Renal cortical epithelial cell (primary cell): Measurements from ENCODE around the gene NDUFA1. TPM values are rescaled to one million over a fixed set of nuclear protein-coding genes. Genes with fewer than 3 reads are reported as not detected.
"Not testable (repeated sequence)": the region's sequence is repeated elsewhere in the genome, so short reads cannot be mapped to it uniquely, and the experiment has no call there.

Experiments used
- DNase-seq: peaks from one replicate; pipeline ENCODE4 v3.0.0-alpha.2; 2011; ENCODE audit warnings: low read depth
- total RNA-seq: library from RNA; depleted of rRNA; stranded (reverse); fragments of >200 nt; gene quantifications from 2 replicates; pipeline ENCODE4 v1.2.3, GENCODE V29; 2014

Gene NDUFA1
- total RNA-seq, 1 donor from 2014 or later = 62.9 TPM

DNA sequence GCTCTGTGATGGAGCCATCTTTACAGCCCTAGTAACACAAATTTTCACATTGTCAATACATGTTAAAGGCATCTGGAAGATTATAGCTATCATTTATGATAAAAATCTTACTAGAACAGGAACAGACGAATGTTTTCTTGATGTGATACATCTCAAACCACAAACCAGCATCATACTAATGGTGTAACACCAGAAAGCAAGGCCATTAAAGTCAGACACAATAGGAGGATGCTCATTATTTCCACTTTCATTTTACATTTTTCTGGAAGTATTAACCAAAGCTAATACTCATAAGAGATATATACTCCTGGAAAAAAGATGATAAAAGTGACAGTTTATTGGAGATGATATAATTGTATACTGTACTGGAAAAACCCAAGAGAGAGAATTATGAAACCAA lies 29.3 kb downstream of the NDUFA1 start:
- DNase-seq = no peak

- DNase-seq = no peak
Measured at GRCh38 chrX:119916310-119916709, 44.7 kb downstream of the NDUFA1 start.

GRCh38 chrX:119917877-119918276 lies 46.2 kb downstream of the NDUFA1 start:
- no peak for DNase-seq

DNA sequence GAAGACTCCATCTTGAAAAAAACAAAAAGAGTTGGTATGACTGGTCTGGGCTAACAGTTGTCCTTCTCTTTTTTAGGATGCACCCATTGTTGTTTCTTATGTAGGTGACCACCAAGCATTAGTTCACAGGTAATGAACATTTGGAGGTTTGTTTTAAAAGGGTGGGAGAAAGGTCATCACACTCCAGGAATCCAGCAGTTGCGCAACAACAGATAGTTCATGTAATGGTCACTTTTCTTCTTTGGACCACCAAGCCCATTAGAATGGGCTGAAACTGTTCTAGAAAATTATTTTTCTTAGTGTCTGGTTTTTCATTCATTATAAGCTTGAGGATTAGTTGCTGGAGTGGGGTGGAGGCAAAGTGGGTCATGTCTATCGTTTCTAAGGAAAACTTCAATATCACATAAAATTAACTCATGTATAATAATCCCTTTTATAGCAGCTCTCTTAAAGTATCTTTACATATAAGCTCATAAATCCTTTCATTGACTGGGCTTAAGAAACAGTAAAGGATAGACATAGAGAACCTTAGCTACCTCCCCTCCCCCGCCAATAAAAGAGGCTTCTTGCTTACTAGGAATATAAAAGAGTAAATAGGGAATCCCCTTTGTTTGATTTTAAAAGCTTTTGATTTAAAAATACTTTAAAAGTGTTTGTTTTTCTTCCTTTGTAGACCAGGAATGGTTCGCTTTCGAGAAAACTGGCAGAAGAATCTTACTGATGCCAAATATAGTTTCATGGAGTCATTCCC lies 48.4 kb downstream of the NDUFA1 start:
- DNase-seq = no peak

GRCh38 chrX:119922391-119922790 lies 50.8 kb downstream of the NDUFA1 start:
- not testable (repeated sequence) for DNase-seq

Other genes with a start within 250 kb of the NDUFA1 start
- 19.4 and 31.5 TPM in 2 replicates for gene SEPTIN6, start 178.7 kb upstream of the NDUFA1 start, total RNA-seq
- 0.35 and 0.99 TPM in 2 replicates for gene SOWAHD, start 113.2 kb upstream of the NDUFA1 start, total RNA-seq
- gene RPL39, start 80.2 kb upstream of the NDUFA1 start, total RNA-seq = 3,025 and 7,934 TPM in 2 replicates
- 1.0 and 3.7 TPM in 2 replicates for gene UPF3B, start 18.9 kb upstream of the NDUFA1 start, total RNA-seq
- gene RNF113A, start 99 bp upstream of the NDUFA1 start, total RNA-seq = 11.1 and 17.0 TPM in 2 replicates
- gene AKAP14, start 24.1 kb downstream of the NDUFA1 start, total RNA-seq = not detected in 2 replicates
- 3.1 and 5.5 TPM in 2 replicates for gene NKAP, start 71.9 kb downstream of the NDUFA1 start, total RNA-seq
- gene RHOXF2B, start 205.9 kb downstream of the NDUFA1 start, total RNA-seq = not detected in 2 replicates
- gene RHOXF1, start 244.1 kb downstream of the NDUFA1 start, total RNA-seq = not detected in 2 replicates